Endothelial cell of umbilical vein (primary cell): Measurements from ENCODE around the gene LRP2.

Source experiments
- CTCF ChIP-seq, 2 donors: IDR thresholded peaks; 1 replicate in 1 of 2; 2 replicates in 1 of 2; pipeline ENCODE4 v1.5.1; 2011; ENCODE audit warnings: low read length in 2 of 2, mild to moderate bottlenecking in 2 of 2, moderate library complexity in 2 of 2, control low read depth in 1 of 2, inconsistent platforms in 1 of 2, low read depth in 1 of 2; ENCODE audit not compliant: insufficient read depth in 1 of 2; ENCODE audit errors: extremely low read depth in 1 of 2
- EZH2 ChIP-seq: IDR thresholded peaks from 2 replicates; pipeline ENCODE4 v1.6.1; 2012; ENCODE audit warnings: borderline replicate concordance, low read depth, mild to moderate bottlenecking, moderate library complexity, low read length, inconsistent platforms; ENCODE audit not compliant: severe bottlenecking
- GATA2 ChIP-seq: IDR thresholded peaks from 2 replicates; pipeline ENCODE4 v1.7.0; 2011; ENCODE audit warnings: low read depth, mild to moderate bottlenecking, moderate library complexity, mixed read lengths, low read length; ENCODE audit not compliant: insufficient read length, insufficient read depth
- JUN ChIP-seq: IDR thresholded peaks from 2 replicates; pipeline ENCODE4 v1.6.1; 2011; ENCODE audit warnings: borderline replicate concordance, low read depth; ENCODE audit not compliant: insufficient read length, insufficient read depth
- MAX ChIP-seq: IDR thresholded peaks from 2 replicates; pipeline ENCODE4 v1.6.1; 2011; ENCODE audit not compliant: insufficient read depth, insufficient read length
- POLR2A ChIP-seq: IDR thresholded peaks from 2 replicates; pipeline ENCODE4 v1.6.1; 2012; ENCODE audit warnings: low read depth, mild to moderate bottlenecking, control low read depth, low read length
- POLR2AphosphoS5 ChIP-seq: IDR thresholded peaks from 2 replicates; pipeline ENCODE4 v1.6.1; 2012; ENCODE audit warnings: low read depth, mild to moderate bottlenecking, control low read depth, low read length, moderate library complexity; ENCODE audit not compliant: insufficient read depth

GRCh38 chr2:169225906-169226305 lies 136.4 kb downstream of the LRP2 start:
- TF ChIP-seq POLR2AphosphoS5 (no peak), JUN (no peak), CTCF (IDR thresholded peaks at IDR 0.05; ENCODE audit: extremely low read depth in 1 of 2, insufficient read depth in 1 of 2, low read depth in 1 of 2, low read length in 2 of 2) (no peak), POLR2A (no peak), EZH2 (no peak), GATA2 (no peak), MAX (no peak)
